ENCODE results near the gene LUZP2.

DNA sequence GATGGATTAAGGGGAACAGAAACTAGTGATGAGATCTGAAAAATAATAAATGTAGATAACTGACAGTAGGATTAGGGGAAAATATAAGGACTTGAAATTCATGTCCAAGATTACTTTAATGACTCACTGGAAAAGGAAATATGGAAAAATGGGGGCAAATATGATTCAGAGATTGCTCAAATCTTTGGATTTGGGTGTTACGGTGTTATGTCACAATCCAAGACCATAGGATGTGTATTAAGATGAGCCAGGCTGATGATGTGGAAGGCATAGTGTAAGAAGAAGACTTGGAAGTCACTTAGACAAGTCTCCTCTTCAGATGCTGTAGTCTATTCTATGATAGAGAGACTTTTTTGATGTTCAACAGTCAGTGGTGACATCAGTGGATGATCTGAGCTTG, 323.7 kb downstream of the LUZP2 start:
- TF ChIP-seq YY1 (IDR thresholded peaks at IDR 0.05; ENCODE audit: insufficient read depth, insufficient read length): no peak
- TF ChIP-seq ZNF274 (IDR thresholded peaks at IDR 0.05; ENCODE audit: low read depth, low read length): no peak
- TF ChIP-seq SUZ12 (IDR thresholded peaks at IDR 0.05; ENCODE audit: extremely low read depth, insufficient read depth, insufficient read length): no peak
